ENCODE measurements around the gene TYSND1.

DNA sequence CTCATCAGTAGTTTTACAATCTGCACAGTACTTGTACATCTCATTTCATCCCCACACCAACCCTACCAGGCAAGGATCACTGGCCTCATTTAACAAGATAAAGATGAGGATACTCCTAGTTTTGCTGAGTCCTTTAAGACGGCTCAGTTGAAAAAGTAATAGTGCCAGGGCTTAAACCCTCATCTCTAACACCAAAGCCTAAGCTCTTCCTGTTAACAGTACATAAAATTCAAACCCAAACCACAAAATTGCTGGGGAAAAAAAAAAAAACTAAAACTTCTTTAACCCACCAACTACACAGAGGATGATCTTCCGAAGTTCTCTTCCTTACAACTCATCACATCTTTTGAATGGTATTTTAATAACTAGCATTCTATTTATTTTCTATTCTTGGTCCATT, 22.5 kb upstream of the TYSND1 start:
- TF ChIP-seq SIN3A (IDR thresholded peaks at IDR 0.05; ENCODE audit: borderline replicate concordance, insufficient read depth, low read length) = no peak
- TF ChIP-seq, protein P1, sequence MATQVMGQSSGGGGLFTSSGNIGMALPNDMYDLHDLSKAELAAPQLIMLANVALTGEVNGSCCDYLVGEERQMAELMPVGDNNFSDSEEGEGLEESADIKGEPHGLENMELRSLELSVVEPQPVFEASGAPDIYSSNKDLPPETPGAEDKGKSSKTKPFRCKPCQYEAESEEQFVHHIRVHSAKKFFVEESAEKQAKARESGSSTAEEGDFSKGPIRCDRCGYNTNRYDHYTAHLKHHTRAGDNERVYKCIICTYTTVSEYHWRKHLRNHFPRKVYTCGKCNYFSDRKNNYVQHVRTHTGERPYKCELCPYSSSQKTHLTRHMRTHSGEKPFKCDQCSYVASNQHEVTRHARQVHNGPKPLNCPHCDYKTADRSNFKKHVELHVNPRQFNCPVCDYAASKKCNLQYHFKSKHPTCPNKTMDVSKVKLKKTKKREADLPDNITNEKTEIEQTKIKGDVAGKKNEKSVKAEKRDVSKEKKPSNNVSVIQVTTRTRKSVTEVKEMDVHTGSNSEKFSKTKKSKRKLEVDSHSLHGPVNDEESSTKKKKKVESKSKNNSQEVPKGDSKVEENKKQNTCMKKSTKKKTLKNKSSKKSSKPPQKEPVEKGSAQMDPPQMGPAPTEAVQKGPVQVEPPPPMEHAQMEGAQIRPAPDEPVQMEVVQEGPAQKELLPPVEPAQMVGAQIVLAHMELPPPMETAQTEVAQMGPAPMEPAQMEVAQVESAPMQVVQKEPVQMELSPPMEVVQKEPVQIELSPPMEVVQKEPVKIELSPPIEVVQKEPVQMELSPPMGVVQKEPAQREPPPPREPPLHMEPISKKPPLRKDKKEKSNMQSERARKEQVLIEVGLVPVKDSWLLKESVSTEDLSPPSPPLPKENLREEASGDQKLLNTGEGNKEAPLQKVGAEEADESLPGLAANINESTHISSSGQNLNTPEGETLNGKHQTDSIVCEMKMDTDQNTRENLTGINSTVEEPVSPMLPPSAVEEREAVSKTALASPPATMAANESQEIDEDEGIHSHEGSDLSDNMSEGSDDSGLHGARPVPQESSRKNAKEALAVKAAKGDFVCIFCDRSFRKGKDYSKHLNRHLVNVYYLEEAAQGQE (IDR thresholded peaks at IDR 0.05; ENCODE audit: insufficient read depth in 1 of 2, low read depth in 2 of 2, low read length in 2 of 2) = no peak
- TF ChIP-seq POLR2AphosphoS5 (IDR thresholded peaks at IDR 0.05; ENCODE audit: low read depth, low read length) = no peak
- no peak for TF ChIP-seq TAF1 (IDR thresholded peaks at IDR 0.05; ENCODE audit: borderline replicate concordance, insufficient read depth, low read length)
